ENCODE data around the gene COL21A1.
"Not testable (repeated sequence)": the region's sequence is repeated elsewhere in the genome, so short reads cannot be mapped to it uniquely, and the experiment has no call there.

Gene COL21A1

GRCh38 chr6:56047931-56048540, 199.3 kb downstream of the COL21A1 start:
- DNase-seq (ENCODE audit: low read depth in 2 of 2): no peak

- no peak for DNase-seq (ENCODE audit: low read depth in 2 of 2)
Measured at GRCh38 chr6:56046576-56046975, 200.8 kb downstream of the COL21A1 start.

GRCh38 chr6:56043761-56044160, 203.6 kb downstream of the COL21A1 start:
- DNase-seq (ENCODE audit: low read depth in 2 of 2): no peak

GRCh38 chr6:56043076-56043475, 204.3 kb downstream of the COL21A1 start:
- no peak for DNase-seq (ENCODE audit: low read depth in 2 of 2)

GRCh38 chr6:56041591-56041990, 205.8 kb downstream of the COL21A1 start:
- DNase-seq (ENCODE audit: low read depth in 2 of 2): no peak

- no peak for DNase-seq (ENCODE audit: low read depth in 2 of 2)
Measured at GRCh38 chr6:56040889-56041301, 206.5 kb downstream of the COL21A1 start.

GRCh38 chr6:56040223-56040622, 207.2 kb downstream of the COL21A1 start:
- no peak for DNase-seq (ENCODE audit: low read depth in 2 of 2)

GRCh38 chr6:56038764-56039163, 208.6 kb downstream of the COL21A1 start:
- DNase-seq (ENCODE audit: low read depth in 2 of 2): no peak

GRCh38 chr6:56037601-56038000, 209.8 kb downstream of the COL21A1 start:
- DNase-seq (ENCODE audit: low read depth in 2 of 2): no peak

- no peak for DNase-seq (ENCODE audit: low read depth in 2 of 2)
Measured at GRCh38 chr6:56036916-56037600, 210.3 kb downstream of the COL21A1 start.

GRCh38 chr6:56033401-56033800, 214.0 kb downstream of the COL21A1 start:
- no peak for DNase-seq (ENCODE audit: low read depth in 2 of 2)

- DNase-seq (ENCODE audit: low read depth in 2 of 2): no peak
Measured at GRCh38 chr6:56032715-56033260, 214.6 kb downstream of the COL21A1 start.

GRCh38 chr6:56027865-56028264, 219.5 kb downstream of the COL21A1 start:
- DNase-seq (ENCODE audit: low read depth in 2 of 2): no peak

- DNase-seq (ENCODE audit: low read depth in 2 of 2): no peak
Measured at GRCh38 chr6:56026455-56027180, 220.8 kb downstream of the COL21A1 start.

- no peak for DNase-seq (ENCODE audit: low read depth in 2 of 2)
Measured at GRCh38 chr6:56025795-56026194, 221.6 kb downstream of the COL21A1 start.

GRCh38 chr6:56024931-56025330, 222.4 kb downstream of the COL21A1 start:
- DNase-seq (ENCODE audit: low read depth in 2 of 2): no peak

- no peak for DNase-seq (ENCODE audit: low read depth in 2 of 2)
Measured at GRCh38 chr6:56023829-56024228, 223.6 kb downstream of the COL21A1 start.

GRCh38 chr6:56022678-56023077, 224.7 kb downstream of the COL21A1 start:
- no peak for DNase-seq (ENCODE audit: low read depth in 2 of 2)

- no peak for DNase-seq (ENCODE audit: low read depth in 2 of 2)
Measured at GRCh38 chr6:56021943-56022342, 225.4 kb downstream of the COL21A1 start.

GRCh38 chr6:56019973-56020372, 227.4 kb downstream of the COL21A1 start:
- no peak for DNase-seq (ENCODE audit: low read depth in 2 of 2)

- no peak for DNase-seq (ENCODE audit: low read depth in 2 of 2)
Measured at GRCh38 chr6:56017198-56017597, 230.2 kb downstream of the COL21A1 start.

GRCh38 chr6:56014039-56014438, 233.3 kb downstream of the COL21A1 start:
- DNase-seq (ENCODE audit: low read depth in 2 of 2): not testable (repeated sequence)

GRCh38 chr6:56009636-56010035, 237.7 kb downstream of the COL21A1 start:
- DNase-seq (ENCODE audit: low read depth in 2 of 2): no peak
